A549 treated with Mapracorat at 1 μM for 4 hours (cell line): Measurements from ENCODE around the gene SPATA4. TPM values are rescaled to one million over a fixed set of nuclear protein-coding genes. Genes with fewer than 3 reads are reported as not detected.

ENCODE experiments used
- total RNA-seq: library from RNA; stranded (reverse); fragments of 200-300 nt; extraction: Qiagen RNA extraction; gene quantifications from 5 replicates; pipeline ENCODE4 v1.2.3, GENCODE V29; 2022

The SPATA4 gene
- total RNA-seq, result 0.12 to 0.31 TPM (median 0.27 TPM) in 5 replicates

DNA sequence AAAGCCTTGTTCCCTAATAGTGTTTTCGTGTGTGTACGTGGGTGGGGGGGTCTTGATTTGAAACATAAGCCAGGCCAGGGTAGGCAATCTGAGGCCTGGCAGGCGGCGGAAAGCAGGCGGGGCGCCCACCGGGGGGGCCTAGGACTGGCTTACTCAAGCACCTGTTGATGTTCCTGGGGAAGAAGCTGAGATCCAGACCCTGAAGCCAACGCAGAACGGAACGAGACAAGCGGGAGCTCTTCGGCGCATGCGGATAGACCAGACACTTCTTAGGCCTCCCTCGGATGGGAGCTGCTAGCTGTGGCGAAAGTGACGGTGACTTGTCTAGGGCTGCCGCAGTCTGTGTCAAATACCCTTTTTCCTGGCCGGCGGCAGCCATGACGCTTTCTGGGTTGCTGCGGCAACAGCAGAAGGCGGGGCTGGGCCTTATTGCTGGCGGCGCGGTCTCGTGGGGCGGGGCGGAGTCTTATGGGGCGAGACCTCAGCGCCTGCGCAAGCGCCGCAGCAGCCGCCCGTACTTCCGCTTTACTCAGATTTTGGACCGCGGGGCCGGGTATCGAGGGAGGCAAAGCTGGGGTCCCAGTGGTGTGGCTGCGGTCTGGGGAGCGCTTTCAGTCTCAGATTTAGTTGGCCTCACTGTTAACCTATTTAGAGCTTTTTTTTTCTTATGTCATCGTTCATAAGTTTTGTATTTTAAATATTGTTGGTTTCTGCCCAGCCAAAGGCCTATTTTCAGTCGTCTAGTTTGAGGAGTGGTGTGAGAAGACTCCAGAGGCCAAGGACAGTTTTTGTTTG is at the start of gene SPATA4:
Gene SPATA4 (minus strand): TSS at position 402 of the 795 bp plus-strand sequence. CDS start 23 bp downstream, at position 379.

Other genes with a start within 250 kb of the SPATA4 start
- gene WDR17, start 129.7 kb downstream of the SPATA4 start, total RNA-seq, result 1.3 to 3.3 TPM (median 1.9 TPM) in 5 replicates
- 0.13 to 0.23 TPM in 2 of 5 replicates, not detected in the others for gene ASB5, start 73.6 kb upstream of the SPATA4 start, total RNA-seq
- 28.4 to 39.1 TPM (median 36.3 TPM) in 5 replicates for gene SPCS3, start 124.4 kb upstream of the SPATA4 start, total RNA-seq